Keratinocyte (primary cell): ENCODE measurements around the gene FHOD1. TPM values are rescaled to one million over a fixed set of nuclear protein-coding genes. Genes with fewer than 3 reads are reported as not detected.

ENCODE experiments used
- DNase-seq: peaks from one replicate; pipeline ENCODE4 v3.0.0-alpha.2; 2011; ENCODE audit warnings: low read depth, missing footprints, low spot score
- FAIRE-seq: peaks from 2 replicates; lab custom pipeline; 2011; peaks lifted over from hg19 to GRCh38; lab: Jason Lieb, UNC
- H2AFZ ChIP-seq: 2 replicates; pipeline ENCODE4 v1.6.0; 2012; ENCODE audit warnings: low read length, control low read depth, inconsistent platforms; ENCODE audit not compliant: control insufficient read depth
- H3K27ac ChIP-seq: 2 replicates; pipeline ENCODE4 v1.5.1; 2011; ENCODE audit warnings: low read length; ENCODE audit not compliant: control insufficient read depth, insufficient read depth
- H3K27me3 ChIP-seq: 3 replicates; pipeline ENCODE4 v1.6.0; 2011; ENCODE audit warnings: low read length; ENCODE audit not compliant: control insufficient read depth, insufficient read depth; ENCODE audit errors: extremely low read depth
- H3K36me3 ChIP-seq, 2 experiments: 2 replicates in 1 of 2; 3 replicates in 1 of 2; pipeline ENCODE4 v1.5.1; 2011; ENCODE audit warnings: low read length in 2 of 2, mild to moderate bottlenecking in 1 of 2; ENCODE audit not compliant: control insufficient read depth in 2 of 2, insufficient read depth in 2 of 2; ENCODE audit errors: extremely low read depth in 1 of 2
- H3K4me1 ChIP-seq: 3 replicates; pipeline ENCODE4 v1.5.1; 2011; ENCODE audit warnings: low read length; ENCODE audit not compliant: control insufficient read depth, insufficient read depth; ENCODE audit errors: extremely low read depth
- H3K4me2 ChIP-seq: 3 replicates; pipeline ENCODE4 v1.6.0; 2011; ENCODE audit warnings: low read depth, low read length; ENCODE audit not compliant: control insufficient read depth, insufficient read depth; ENCODE audit errors: extremely low read depth
- H3K4me3 ChIP-seq, 3 experiments: fragments of 200-600 bp in 1 of 3; sonication (generic) in 1 of 3; 2 replicates in 2 of 3; 3 replicates in 1 of 3; pipeline ENCODE4 v1.5.1; 2011 to 2016; ENCODE audit warnings: low read length in 3 of 3, mild to moderate bottlenecking in 3 of 3, control low read depth in 2 of 3, inconsistent platforms in 1 of 3, low read depth in 1 of 3, mixed read lengths in 1 of 3, mixed run types in 1 of 3, moderate library complexity in 1 of 3; ENCODE audit not compliant: control insufficient read depth in 2 of 3, insufficient read depth in 2 of 3; ENCODE audit errors: extremely low read depth in 1 of 3
- H3K79me2 ChIP-seq: 2 replicates; pipeline ENCODE4 v1.6.0; 2012; ENCODE audit warnings: low read length; ENCODE audit not compliant: control insufficient read depth, insufficient read depth
- H3K9ac ChIP-seq: 3 replicates; pipeline ENCODE4 v1.6.0; 2011; ENCODE audit warnings: low read length; ENCODE audit not compliant: control insufficient read depth, insufficient read depth; ENCODE audit errors: extremely low read depth
- H3K9me1 ChIP-seq: 3 replicates; pipeline ENCODE4 v1.6.0; 2011; ENCODE audit warnings: low read length; ENCODE audit not compliant: control insufficient read depth, insufficient read depth; ENCODE audit errors: extremely low read depth
- H3K9me3 ChIP-seq: 2 replicates; pipeline ENCODE4 v1.5.1; 2012; ENCODE audit warnings: low read depth, low read length; ENCODE audit not compliant: control insufficient read depth
- H4K20me1 ChIP-seq: 3 replicates; pipeline ENCODE4 v1.6.0; 2011; ENCODE audit warnings: low read length; ENCODE audit not compliant: control insufficient read depth, insufficient read depth; ENCODE audit errors: extremely low read depth
- CTCF ChIP-seq, 3 experiments: IDR thresholded peaks in 1 of 3; conservative IDR thresholded peaks in 1 of 3; optimal IDR thresholded peaks in 1 of 3; 2 replicates in 2 of 3; 3 replicates in 1 of 3; pipeline versions ENCODE3 to v1.5.1; 2011; ENCODE audit warnings: low read length in 3 of 3, mild to moderate bottlenecking in 3 of 3, moderate library complexity in 2 of 3, control low read depth in 1 of 3, inconsistent platforms in 1 of 3; ENCODE audit not compliant: insufficient read depth in 2 of 3; ENCODE audit errors: extremely low read depth in 1 of 3
- EZH2 ChIP-seq: IDR thresholded peaks from one replicate; pipeline ENCODE4 v1.6.1; 2012; ENCODE audit warnings: inconsistent platforms, mild to moderate bottlenecking, low read length, moderate library complexity
- dilution Hi-C: fragments of 300-500 bp; cut with MboI; formaldehyde crosslinking; loops from one replicate; pipeline ENCODE4 v1.7.0; 2020; ENCODE audit warnings: low sequenced_read_pairs; ENCODE audit not compliant: extremely low pct_ligation_motif_present
- polyA plus RNA-seq, 5 experiments: library from polyadenylated mRNA; depleted of rRNA in 3 of 5; stranded (reverse) in 3 of 5; stranded (forward) in 1 of 5; unstranded in 1 of 5; fragments of >200 nt; gene quantifications; 1 replicate in 1 of 5; 2 replicates in 3 of 5; 3 replicates in 1 of 5; pipeline versions ENCODE4 v1.2.1 to v1.2.3, GENCODE V29; 2011 to 2012; ENCODE audit warnings: missing spikeins in 2 of 5, low read depth in 1 of 5, low replicate concordance in 1 of 5

Gene FHOD1
- polyA plus RNA-seq, 1 donor (not counting 4 experiments of a cell fraction or from before 2014, with no cell fraction given): 29.4 TPM

GRCh38 chr16:67208154-67208896 is 39.0 kb downstream of the FHOD1 start:
- Histone ChIP-seq H3K27ac (no peak overlapping the region), H3K9me1 (peaks cover 4% of the 10 kb centered on the region), H2AFZ (no peak overlapping the region), H3K4me2 (no peak overlapping the region), H3K36me3 (peaks cover 0 to 8% of the 10 kb centered on the region in 2 experiments), H3K9me3 (no peaks in the 10 kb centered on the region), H3K27me3 (no peaks in the 10 kb centered on the region), H3K4me1 (peaks cover 38% of the 10 kb centered on the region), H3K9ac (no peak overlapping the region), H4K20me1 (no peaks in the 10 kb centered on the region), H3K4me3 (no peak overlapping the region), H3K79me2 (no peaks in the 10 kb centered on the region)
- TF ChIP-seq EZH2: no peak
- no peak for TF ChIP-seq CTCF (optimal IDR thresholded peaks at IDR 0.05 in 1 of 3, IDR thresholded peaks at IDR 0.05 in 1 of 3, conservative IDR thresholded peaks at IDR 0.05 in 1 of 3; ENCODE audit: extremely low read depth in 1 of 3, insufficient read depth in 2 of 3, low read length in 3 of 3)
- DNase-seq (no peak), FAIRE-seq (no peak)
- dilution Hi-C loops: no loop called here

GRCh38 chr16:67207249-67208091 is 39.8 kb downstream of the FHOD1 start:
- Histone ChIP-seq H3K36me3 (peaks cover 3 to 16% of the 10 kb centered on the region in 2 experiments), H3K4me2 (peak overlapping the region; percentile 48), H3K9ac (peak overlapping the region; percentile 31), H3K79me2 (no peaks in the 10 kb centered on the region), H3K4me3 (no peak overlapping the region), H4K20me1 (no peaks in the 10 kb centered on the region), H3K9me1 (peaks cover 4% of the 10 kb centered on the region), H3K4me1 (peaks cover 32% of the 10 kb centered on the region), H3K9me3 (no peaks in the 10 kb centered on the region), H2AFZ (no peak overlapping the region), H3K27ac (peak overlapping the region; percentile 52), H3K27me3 (no peaks in the 10 kb centered on the region)
- DNase-seq (no peak), FAIRE-seq (peak; percentile 78)
- TF ChIP-seq CTCF (optimal IDR thresholded peaks at IDR 0.05 in 1 of 3, IDR thresholded peaks at IDR 0.05 in 1 of 3, conservative IDR thresholded peaks at IDR 0.05 in 1 of 3; ENCODE audit: extremely low read depth in 1 of 3, insufficient read depth in 2 of 3, low read length in 3 of 3): no peak
- TF ChIP-seq EZH2: no peak
- dilution Hi-C loops: no loop called here
